Muscle of arm (tissue), 14 donors: ENCODE results near the gene UROD. TPM values are rescaled to one million over a fixed set of nuclear protein-coding genes. Genes with fewer than 3 reads are reported as not detected.
"Not testable (repeated sequence)": the region's sequence is repeated elsewhere in the genome, so short reads cannot be mapped to it uniquely, and the experiment has no call there.

Experiments
- DNase-seq: peaks from one replicate; pipeline ENCODE4 v3.0.0-alpha.2; 2013
- long read RNA-seq, 11 donors: transcript quantifications; one replicate each; lab custom pipeline, GENCODE V29; 2026
- polyA plus RNA-seq, 12 donors: library from polyadenylated mRNA; unstranded; fragments of 120-200 nt; gene quantifications; one replicate each; pipeline ENCODE4 v1.2.1, GENCODE V29; 2013; ENCODE audit not compliant: insufficient read length in 12 of 12

The UROD gene
- 100 to 1,000 TPM in 1 of 12 donors, 10 to 100 TPM in 10, not detected in 1; 61.9 to 145 (median 74.9) TPM for polyA plus RNA-seq
- long read RNA-seq, donor 1, transcript UROD-210 (2 exons, 524 nt), result minor isoform, 30 of 82 reads
- long read RNA-seq, donor 1, transcript UROD-201 (10 exons, 1,300 nt), result major isoform, 31 of 82 reads
- long read RNA-seq, donor 1, partial matches to known transcripts, result 15 of 82 reads
- long read RNA-seq, donor 1, other reads (novel, unspliced or antisense), result 0 of 82 reads
- long read RNA-seq, donor 2, transcript UROD-201 (10 exons, 1,300 nt), result major isoform, 32 of 55 reads
- long read RNA-seq, donor 2, transcript UROD-210 (2 exons, 524 nt), result minor isoform, 13 of 55 reads
- long read RNA-seq, donor 2, partial matches to known transcripts, result 10 of 55 reads
- long read RNA-seq, donor 2, other reads (novel, unspliced or antisense), result 0 of 55 reads
- long read RNA-seq, donor 3, transcript UROD-201 (10 exons, 1,300 nt), result minor isoform, 13 of 39 reads
- long read RNA-seq, donor 3, transcript UROD-210 (2 exons, 524 nt), result major isoform, 19 of 39 reads
- long read RNA-seq, donor 3, partial matches to known transcripts, result 5 of 39 reads
- long read RNA-seq, donor 3, other reads (novel, unspliced or antisense), result 0 of 39 reads
- long read RNA-seq, donor 4, transcript UROD-201 (10 exons, 1,300 nt), result minor isoform, 9 of 32 reads
- long read RNA-seq, donor 4, transcript UROD-210 (2 exons, 524 nt), result major isoform, 21 of 32 reads
- long read RNA-seq, donor 4, partial matches to known transcripts, result 0 of 32 reads
- long read RNA-seq, donor 4, other reads (novel, unspliced or antisense), result 0 of 32 reads
- long read RNA-seq, donor 5, transcript UROD-210 (2 exons, 524 nt), result major isoform, 40 of 95 reads
- long read RNA-seq, donor 5, transcript UROD-201 (10 exons, 1,300 nt), result minor isoform, 39 of 95 reads
- long read RNA-seq, donor 5, partial matches to known transcripts, result 7 of 95 reads
- long read RNA-seq, donor 5, other reads (novel, unspliced or antisense), result 7 of 95 reads
- long read RNA-seq, donor 6, transcript UROD-210 (2 exons, 524 nt), result minor isoform, 11 of 37 reads
- long read RNA-seq, donor 6, transcript UROD-201 (10 exons, 1,300 nt), result major isoform, 13 of 37 reads
- long read RNA-seq, donor 6, partial matches to known transcripts, result 11 of 37 reads
- long read RNA-seq, donor 6, other reads (novel, unspliced or antisense), result 0 of 37 reads
- long read RNA-seq, donor 7, transcript UROD-201 (10 exons, 1,300 nt), result major isoform, 16 of 29 reads
- long read RNA-seq, donor 7, transcript UROD-210 (2 exons, 524 nt), result minor isoform, 10 of 29 reads
- long read RNA-seq, donor 7, partial matches to known transcripts, result 0 of 29 reads
- long read RNA-seq, donor 7, other reads (novel, unspliced or antisense), result 0 of 29 reads
- long read RNA-seq, donor 8, transcript UROD-210 (2 exons, 524 nt), result major isoform, 42 of 88 reads
- long read RNA-seq, donor 8, transcript UROD-201 (10 exons, 1,300 nt), result minor isoform, 38 of 88 reads
- long read RNA-seq, donor 8, partial matches to known transcripts, result 6 of 88 reads
- long read RNA-seq, donor 8, other reads (novel, unspliced or antisense), result 0 of 88 reads
- long read RNA-seq, donor 9, transcript UROD-201 (10 exons, 1,300 nt), result minor isoform, 14 of 63 reads
- long read RNA-seq, donor 9, transcript UROD-210 (2 exons, 524 nt), result major isoform, 25 of 63 reads
- long read RNA-seq, donor 9, partial matches to known transcripts, result 18 of 63 reads
- long read RNA-seq, donor 9, other reads (novel, unspliced or antisense), result 0 of 63 reads
- long read RNA-seq, donor 10, transcript UROD-201 (10 exons, 1,300 nt), result minor isoform, 19 of 58 reads
- long read RNA-seq, donor 10, transcript UROD-210 (2 exons, 524 nt), result major isoform, 35 of 58 reads
- long read RNA-seq, donor 10, partial matches to known transcripts, result 0 of 58 reads
- long read RNA-seq, donor 10, other reads (novel, unspliced or antisense), result 0 of 58 reads
- long read RNA-seq, donor 11, transcript UROD-212 (4 exons, 934 nt), result minor isoform, 6 of 83 reads
- long read RNA-seq, donor 11, transcript UROD-210 (2 exons, 524 nt), result minor isoform, 33 of 83 reads
- long read RNA-seq, donor 11, transcript UROD-201 (10 exons, 1,300 nt), result major isoform, 37 of 83 reads
- long read RNA-seq, donor 11, partial matches to known transcripts, result 7 of 83 reads
- long read RNA-seq, donor 11, other reads (novel, unspliced or antisense), result 0 of 83 reads

GRCh38 chr1:45011837-45012638 lies at the start of gene UROD:
TSS of gene UROD (plus strand) at chr1:45012254. CDS start at chr1:45012266, 12 bp downstream.
- DNase-seq, result peak; percentile 96

GRCh38 chr1:44962729-44963128 lies 49.3 kb upstream of the UROD start:
- no peak for DNase-seq

- no peak for DNase-seq
Measured at GRCh38 chr1:44964396-44964795, 47.7 kb upstream of the UROD start.

GRCh38 chr1:44970317-44970716 lies 41.7 kb upstream of the UROD start:
- no peak for DNase-seq

GRCh38 chr1:44973645-44974044 lies 38.4 kb upstream of the UROD start:
- no peak for DNase-seq

GRCh38 chr1:44976252-44976651 lies 35.8 kb upstream of the UROD start:
- DNase-seq, result no peak

GRCh38 chr1:44977372-44977771 lies 34.7 kb upstream of the UROD start:
- DNase-seq, result not testable (repeated sequence)

GRCh38 chr1:44985747-44986359 lies 26.2 kb upstream of the UROD start:
- DNase-seq, result no peak

- DNase-seq, result no peak
Measured at GRCh38 chr1:44988531-44989156, 23.4 kb upstream of the UROD start.

GRCh38 chr1:44994309-44994898 lies 17.6 kb upstream of the UROD start:
- peak; percentile 36 for DNase-seq

GRCh38 chr1:44995467-44996238 lies 16.4 kb upstream of the UROD start:
- DNase-seq, result no peak

- no peak for DNase-seq
Measured at GRCh38 chr1:44999232-44999631, 12.8 kb upstream of the UROD start.

GRCh38 chr1:45001011-45001481 lies 11.0 kb upstream of the UROD start:
- no peak for DNase-seq

GRCh38 chr1:45001576-45001975 lies 10.5 kb upstream of the UROD start:
- DNase-seq, result not testable (repeated sequence)

- no peak for DNase-seq
Measured at GRCh38 chr1:45002650-45003645, 9.1 kb upstream of the UROD start.
